Fibroblast of lung (primary cell): ENCODE data around the gene XBP1. TPM values are rescaled to one million over a fixed set of nuclear protein-coding genes. Genes with fewer than 3 reads are reported as not detected.
"Not testable (repeated sequence)": the region's sequence is repeated elsewhere in the genome, so short reads cannot be mapped to it uniquely, and the experiment has no call there.

ENCODE experiments used
- DNase-seq, 2 donors: peaks; one replicate each; pipeline versions ENCODE4 v3.0.0 to v3.0.0-alpha.2; 2010; ENCODE audit warnings: low read depth in 2 of 2
- H2AFZ ChIP-seq: 2 replicates; pipeline ENCODE4 v1.5.1; 2012; ENCODE audit warnings: low read length, control low read depth, inconsistent platforms
- H3K27ac ChIP-seq: 2 replicates; pipeline ENCODE4 v1.5.1; 2011; ENCODE audit warnings: low read length, control low read depth; ENCODE audit not compliant: insufficient read depth
- H3K27me3 ChIP-seq: 2 replicates; pipeline ENCODE4 v1.5.1; 2011; ENCODE audit warnings: mild to moderate bottlenecking, low read length; ENCODE audit not compliant: control insufficient read depth, insufficient read depth
- H3K36me3 ChIP-seq: 2 replicates; pipeline ENCODE4 v1.5.1; 2011; ENCODE audit warnings: low read length; ENCODE audit not compliant: control insufficient read depth, insufficient read depth
- H3K4me1 ChIP-seq: 2 replicates; pipeline ENCODE4 v1.5.1; 2011; ENCODE audit warnings: low read length; ENCODE audit not compliant: control insufficient read depth, insufficient read depth; ENCODE audit errors: extremely low read depth
- H3K4me2 ChIP-seq: 2 replicates; pipeline ENCODE4 v1.5.1; 2011; ENCODE audit warnings: low read length, control low read depth; ENCODE audit not compliant: insufficient read depth; ENCODE audit errors: extremely low read depth
- H3K4me3 ChIP-seq, 4 experiments: fragments of 200-600 bp in 1 of 4; sonication (generic) in 1 of 4; replicated peaks in 1 of 4; 2 replicates each; pipeline ENCODE4 v1.5.1; 2011 to 2016; ENCODE audit warnings: low read length in 4 of 4, low read depth in 3 of 4, mild to moderate bottlenecking in 3 of 4, control low read depth in 2 of 4, inconsistent platforms in 1 of 4, mixed read lengths in 1 of 4; ENCODE audit not compliant: insufficient read depth in 1 of 4; ENCODE audit errors: control extremely low read depth in 1 of 4
- H3K79me2 ChIP-seq: 2 replicates; pipeline ENCODE4 v1.5.1; 2012; ENCODE audit warnings: mild to moderate bottlenecking, low read length, inconsistent platforms; ENCODE audit not compliant: control insufficient read depth, insufficient read depth
- H3K9ac ChIP-seq: 2 replicates; pipeline ENCODE4 v1.5.1; 2011; ENCODE audit warnings: mild to moderate bottlenecking, low read length, control low read depth; ENCODE audit not compliant: insufficient read depth
- H3K9me3 ChIP-seq: 2 replicates; pipeline ENCODE4 v1.5.1; 2012; ENCODE audit warnings: low read depth, low read length; ENCODE audit not compliant: control insufficient read depth, insufficient read depth
- H4K20me1 ChIP-seq: 2 replicates; pipeline ENCODE4 v1.5.1; 2011; ENCODE audit warnings: low read length; ENCODE audit not compliant: control insufficient read depth, insufficient read depth; ENCODE audit errors: extremely low read depth
- CTCF ChIP-seq, 2 donors: IDR thresholded peaks in 1 of 2; conservative IDR thresholded peaks in 1 of 2; 1 replicate in 1 of 2; 2 replicates in 1 of 2; pipeline ENCODE4 v1.5.1; 2011 to 2012; ENCODE audit warnings: low read length in 2 of 2, control low read depth in 1 of 2, inconsistent platforms in 1 of 2, low read depth in 1 of 2, mild to moderate bottlenecking in 1 of 2
- EZH2 ChIP-seq: IDR thresholded peaks from 2 replicates; pipeline ENCODE4 v1.5.1; 2012; ENCODE audit warnings: low read length, control low read depth, mild to moderate bottlenecking; ENCODE audit errors: missing control alignments
- polyA plus RNA-seq, 2 donors: library from polyadenylated mRNA; depleted of rRNA in 1 of 2; stranded (reverse) in 1 of 2; unstranded in 1 of 2; fragments of >200 nt; gene quantifications; 2 replicates each; pipeline ENCODE4 v1.2.1, GENCODE V29; 2011 to 2012; ENCODE audit warnings: missing spikeins in 1 of 2
- total RNA-seq: library from RNA; depleted of rRNA; stranded (reverse); fragments of >200 nt; gene quantifications from 2 replicates; pipeline ENCODE4 v1.2.1, GENCODE V29; 2014

XBP1 gene
- total and polyA plus RNA-seq, 2 donors (not counting 1 experiment from before 2014, with no cell fraction given), result 144 to 241 TPM

GRCh38 chr22:28812516-28812915 is 12.1 kb upstream of the XBP1 start:
- Histone ChIP-seq H3K9me3 (no peaks in the 10 kb centered on the region), H2AFZ (no peak overlapping the region), H3K9ac (no peak overlapping the region), H3K4me1 (no peaks in the 10 kb centered on the region), H3K4me2 (no peak overlapping the region), H3K79me2 (no peaks in the 10 kb centered on the region), H3K4me3 (no peak overlapping the region), H3K27me3 (no peaks in the 10 kb centered on the region), H3K27ac (no peak overlapping the region), H4K20me1 (no peaks in the 10 kb centered on the region), H3K36me3 (no peaks in the 10 kb centered on the region)
- no peak for DNase-seq
- no peak for TF ChIP-seq CTCF (conservative IDR thresholded peaks at IDR 0.05 in 1 of 2, IDR thresholded peaks at IDR 0.05 in 1 of 2; ENCODE audit: low read depth in 1 of 2, low read length in 2 of 2)
- TF ChIP-seq EZH2, result no peak

- Histone ChIP-seq H3K9ac (no peak overlapping the region), H3K36me3 (no peaks in the 10 kb centered on the region), H3K27ac (no peak overlapping the region), H2AFZ (no peak overlapping the region), H3K79me2 (no peaks in the 10 kb centered on the region), H4K20me1 (no peaks in the 10 kb centered on the region), H3K4me1 (no peaks in the 10 kb centered on the region), H3K27me3 (no peaks in the 10 kb centered on the region), H3K4me3 (no peak overlapping the region), H3K4me2 (no peak overlapping the region), H3K9me3 (no peaks in the 10 kb centered on the region)
- DNase-seq, result no peak
- TF ChIP-seq CTCF (conservative IDR thresholded peaks at IDR 0.05 in 1 of 2, IDR thresholded peaks at IDR 0.05 in 1 of 2; ENCODE audit: low read depth in 1 of 2, low read length in 2 of 2), result no peak
- no peak for TF ChIP-seq EZH2
Measured at GRCh38 chr22:28810821-28811491, 10.6 kb upstream of the XBP1 start.

- H3K79me2 ChIP-seq, result no peaks in the 10 kb centered on the region
- DNase-seq, result no peak
- no peak overlapping the region for H3K4me3 ChIP-seq
- H3K27ac ChIP-seq, result no peak overlapping the region
- no peaks in the 10 kb centered on the region for H4K20me1 ChIP-seq
- H3K4me2 ChIP-seq, result no peak overlapping the region
- no peaks in the 10 kb centered on the region for H3K9me3 ChIP-seq
- no peaks in the 10 kb centered on the region for H3K4me1 ChIP-seq
- H2AFZ ChIP-seq, result no peak overlapping the region
- no peak for TF ChIP-seq CTCF (conservative IDR thresholded peaks at IDR 0.05 in 1 of 2, IDR thresholded peaks at IDR 0.05 in 1 of 2; ENCODE audit: low read depth in 1 of 2, low read length in 2 of 2)
- no peak for TF ChIP-seq EZH2
- no peak overlapping the region for H3K9ac ChIP-seq
- H3K27me3 ChIP-seq, result no peaks in the 10 kb centered on the region
- H3K36me3 ChIP-seq, result no peaks in the 10 kb centered on the region
Measured at GRCh38 chr22:28808716-28809355, 8.5 kb upstream of the XBP1 start.

- H3K27me3 ChIP-seq, H3K4me2 ChIP-seq, H4K20me1 ChIP-seq, H3K4me3 ChIP-seq, H3K27ac ChIP-seq, H3K9ac ChIP-seq, H3K4me1 ChIP-seq, DNase-seq, H3K9me3 ChIP-seq, H2AFZ ChIP-seq, H3K36me3 ChIP-seq, H3K79me2 ChIP-seq: not testable (repeated sequence)
Measured at GRCh38 chr22:28805426-28805825, 5.1 kb upstream of the XBP1 start.
